Neuronal stem cell (in vitro differentiated cells): ENCODE data around the gene ZFYVE16.
A peak's percentile ranks its signal among the peaks of the same experiment; 100 is the strongest.
"Not testable (repeated sequence)": the region's sequence is repeated elsewhere in the genome, so short reads cannot be mapped to it uniquely, and the experiment has no call there.

ENCODE experiments used
- DNase-seq: peaks from one replicate; pipeline ENCODE4 v3.0.0-alpha.2; 2013; ENCODE audit warnings: low spot score
- H2AFZ ChIP-seq: one replicate; pipeline ENCODE4 v1.6.1; 2013; ENCODE audit warnings: mild to moderate bottlenecking, low read length, inconsistent platforms
- H2AK5ac ChIP-seq: 2 replicates; pipeline ENCODE4 v1.6.1; 2013; ENCODE audit warnings: low read depth, mild to moderate bottlenecking, inconsistent platforms, low read length, moderate library complexity, mixed read lengths
- H2BK120ac ChIP-seq: 2 replicates; pipeline ENCODE4 v1.6.1; 2013; ENCODE audit warnings: low read depth, mild to moderate bottlenecking, inconsistent platforms, low read length, moderate library complexity, mixed read lengths
- H2BK12ac ChIP-seq: one replicate; pipeline ENCODE4 v1.6.1; 2013; ENCODE audit warnings: low read length, inconsistent platforms
- H2BK15ac ChIP-seq: 2 replicates; pipeline ENCODE4 v1.6.1; 2013; ENCODE audit warnings: mild to moderate bottlenecking, low read length, inconsistent platforms, mixed read lengths
- H2BK5ac ChIP-seq: one replicate; pipeline ENCODE4 v1.6.1; 2013; ENCODE audit warnings: inconsistent platforms, mild to moderate bottlenecking, low read length, moderate library complexity
- H3K14ac ChIP-seq: one replicate; pipeline ENCODE4 v1.6.1; 2013; ENCODE audit warnings: low read length, inconsistent platforms
- H3K18ac ChIP-seq: 2 replicates; pipeline ENCODE4 v1.6.1; 2013; ENCODE audit warnings: low read length, inconsistent platforms
- H3K23ac ChIP-seq: 2 replicates; pipeline ENCODE4 v1.6.1; 2013; ENCODE audit warnings: low read depth, mild to moderate bottlenecking, mixed read lengths, low read length, inconsistent platforms; ENCODE audit not compliant: poor library complexity
- H3K27ac ChIP-seq: replicated peaks from 3 replicates; pipeline ENCODE4 v1.5.1; 2013; ENCODE audit warnings: low read length, inconsistent platforms
- H3K27me3 ChIP-seq, 3 experiments: 2 replicates each; pipeline ENCODE4 v1.6.1; 2013; ENCODE audit warnings: low read length in 3 of 3, mild to moderate bottlenecking in 2 of 3, inconsistent platforms in 1 of 3, low read depth in 1 of 3, mixed read lengths in 1 of 3, moderate library complexity in 1 of 3; ENCODE audit not compliant: control insufficient read depth in 3 of 3, insufficient read depth in 3 of 3
- H3K36me3 ChIP-seq, 2 donors: replicated peaks in 1 of 2; 2 replicates each; pipeline ENCODE4 v1.6.1; 2013; ENCODE audit warnings: low read length in 2 of 2; ENCODE audit not compliant: control insufficient read depth in 2 of 2, insufficient read depth in 2 of 2
- H3K4ac ChIP-seq: 2 replicates; pipeline ENCODE4 v1.6.1; 2013; ENCODE audit warnings: inconsistent platforms, mild to moderate bottlenecking, low read length, moderate library complexity
- H3K4me1 ChIP-seq, 2 donors: 1 replicate in 1 of 2; 2 replicates in 1 of 2; pipeline ENCODE4 v1.6.1; 2013; ENCODE audit warnings: low read length in 2 of 2, low read depth in 1 of 2; ENCODE audit not compliant: control insufficient read depth in 2 of 2, insufficient read depth in 1 of 2
- H3K4me2 ChIP-seq: one replicate; pipeline ENCODE4 v1.6.1; 2013; ENCODE audit warnings: mild to moderate bottlenecking, low read length, inconsistent platforms; ENCODE audit not compliant: insufficient read depth, poor library complexity, severe bottlenecking
- H3K4me3 ChIP-seq, 2 donors: 2 replicates each; pipeline ENCODE4 v1.5.1; 2013; ENCODE audit warnings: low read length in 2 of 2, mild to moderate bottlenecking in 2 of 2, inconsistent platforms in 1 of 2, moderate library complexity in 1 of 2
- H3K79me1 ChIP-seq: one replicate; pipeline ENCODE4 v1.6.1; 2013; ENCODE audit warnings: low read depth, mild to moderate bottlenecking, inconsistent platforms, low read length, moderate library complexity
- H3K9ac ChIP-seq: one replicate; pipeline ENCODE4 v1.6.1; 2013; ENCODE audit warnings: mild to moderate bottlenecking, low read depth, low read length, inconsistent platforms; ENCODE audit not compliant: poor library complexity
- H3K9me3 ChIP-seq, 2 donors: replicated peaks in 1 of 2; 2 replicates each; pipeline versions ENCODE3 to v1.6.1; 2013; ENCODE audit warnings: low read length in 2 of 2, mild to moderate bottlenecking in 2 of 2, inconsistent platforms in 1 of 2, low read depth in 1 of 2, mixed read lengths in 1 of 2, moderate library complexity in 1 of 2; ENCODE audit not compliant: control insufficient read depth in 2 of 2, insufficient read depth in 1 of 2
- H4K8ac ChIP-seq: one replicate; pipeline ENCODE4 v1.6.1; 2013; ENCODE audit warnings: low read depth, mild to moderate bottlenecking, inconsistent platforms, low read length, moderate library complexity
- H4K91ac ChIP-seq: one replicate; pipeline ENCODE4 v1.6.1; 2013; ENCODE audit warnings: low read length, low read depth, mild to moderate bottlenecking, inconsistent platforms; ENCODE audit not compliant: poor library complexity
- WGBS, 2 donors: extraction: QIAGEN DNeasy Blood & Tissue Kit; methylation state at CpG; one replicate each; pipeline ENCODE4 v1.1.7; 2013; ENCODE audit warnings: missing lambda C conversion rate in 2 of 2, mixed read lengths in 1 of 2; ENCODE audit not compliant: insufficient read length in 2 of 2, insufficient replicate concordance in 1 of 2; ENCODE audit errors: extremely low coverage in 2 of 2; 5-methylcytosine and 5-hydroxymethylcytosine counted together

The ZFYVE16 gene

DNA sequence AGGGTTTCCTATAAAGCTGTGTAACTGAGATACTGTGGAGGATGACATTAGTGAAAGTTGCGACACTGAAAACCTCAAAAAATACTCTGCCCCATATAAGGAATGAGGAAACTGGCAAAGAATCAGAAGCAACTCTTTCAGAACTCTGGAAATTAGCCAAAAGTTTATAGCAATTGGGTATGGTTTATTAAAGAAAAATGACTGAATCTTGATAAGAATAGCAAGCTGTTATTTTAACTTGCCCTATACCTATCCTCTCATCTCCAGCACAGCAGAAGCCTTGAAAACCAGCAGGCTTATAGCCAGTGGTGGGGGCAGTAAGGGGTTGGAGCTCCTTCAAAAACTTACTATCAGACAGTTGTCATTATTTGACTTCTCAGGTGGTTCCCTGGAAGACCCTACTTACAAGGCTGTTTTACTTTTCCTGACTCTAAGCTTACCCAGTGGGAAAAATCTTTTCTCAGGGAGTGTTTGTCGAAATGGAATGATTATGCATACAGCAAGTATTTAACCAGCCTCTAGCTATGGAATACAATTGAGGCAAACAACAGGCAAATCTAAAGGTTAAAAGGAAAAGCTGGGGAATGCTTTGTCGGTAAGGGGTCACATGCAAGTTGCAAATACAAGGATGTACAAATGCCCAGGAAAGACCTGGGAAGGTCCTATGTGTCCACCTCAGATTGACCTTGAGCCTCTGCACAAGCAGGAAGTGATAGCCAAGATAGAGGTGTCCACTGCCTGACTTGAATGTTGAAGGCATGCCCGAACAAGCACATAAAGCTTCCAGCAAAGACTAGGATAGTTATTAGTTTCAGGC, 59.0 kb downstream of the ZFYVE16 start:
- Histone ChIP-seq H3K36me3 (peaks cover 21 to 86% of the 10 kb centered on the region in 2 donors), H2BK120ac (no peak overlapping the region), H4K8ac (no peak overlapping the region), H3K4ac (no peak overlapping the region), H3K27me3 (no peaks in the 10 kb centered on the region), H3K27ac (peak overlapping the region; percentile 16), H2AK5ac (no peak overlapping the region), H3K79me1 (no peaks in the 10 kb centered on the region), H3K14ac (no peak overlapping the region), H3K9ac (no peak overlapping the region), H2BK12ac (no peak overlapping the region), H3K4me2 (no peak overlapping the region), H2BK15ac (no peak overlapping the region), H2AFZ (no peak overlapping the region), H3K4me1 (peaks cover 0 to 1% of the 10 kb centered on the region in 2 donors), H3K18ac (no peak overlapping the region), H4K91ac (no peak overlapping the region), H3K4me3 (no peak overlapping the region), H3K23ac (no peak overlapping the region), H2BK5ac (no peak overlapping the region), H3K9me3 (peaks cover 9 to 56% of the 10 kb centered on the region in 2 donors)
- WGBS, 2 donors = no CpG with 5 or more reads among the region's 4 CpGs
- DNase-seq = no peak

DNA sequence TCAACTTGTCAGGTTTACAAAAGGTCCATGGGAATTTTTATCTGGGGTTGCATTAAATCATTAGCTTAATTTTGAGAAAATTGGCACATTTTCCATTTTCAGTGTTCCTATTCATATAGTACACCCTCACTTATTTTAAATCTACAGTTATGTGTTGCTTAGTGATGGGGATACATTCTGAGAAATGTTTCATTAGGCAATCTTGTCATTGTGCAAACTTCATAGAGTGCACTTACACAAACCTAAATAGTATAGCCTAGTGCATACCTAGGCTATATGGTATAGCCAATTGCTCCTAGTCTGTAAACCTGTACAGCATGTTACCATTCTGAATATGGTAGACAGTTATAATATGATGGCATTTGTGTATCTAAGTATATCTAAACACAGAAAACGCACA, 60.3 kb downstream of the ZFYVE16 start:
- Histone ChIP-seq H3K4me3 (no peak overlapping the region), H2AK5ac (no peak overlapping the region), H2BK12ac (no peak overlapping the region), H4K91ac (no peak overlapping the region), H2AFZ (no peak overlapping the region), H3K23ac (no peak overlapping the region), H3K4me1 (peaks cover 0 to 1% of the 10 kb centered on the region in 2 donors), H3K9me3 (peaks cover 5 to 45% of the 10 kb centered on the region in 2 donors), H2BK15ac (no peak overlapping the region), H3K18ac (no peak overlapping the region), H2BK120ac (no peak overlapping the region), H3K36me3 (peaks cover 16 to 82% of the 10 kb centered on the region in 2 donors), H3K4me2 (no peak overlapping the region), H3K9ac (no peak overlapping the region), H3K79me1 (no peaks in the 10 kb centered on the region), H3K27ac (no peak overlapping the region), H4K8ac (no peak overlapping the region), H3K14ac (no peak overlapping the region), H3K4ac (no peak overlapping the region), H2BK5ac (no peak overlapping the region), H3K27me3 (no peaks in the 10 kb centered on the region)
- WGBS, 2 donors = no CpG with 5 or more reads among the region's 1 CpG
- DNase-seq = no peak

GRCh38 chr5:80470631-80471030, 62.8 kb downstream of the ZFYVE16 start:
- not testable (repeated sequence) for H3K23ac ChIP-seq, H3K27me3 ChIP-seq, H3K9ac ChIP-seq, H3K4me1 ChIP-seq, DNase-seq, H3K79me1 ChIP-seq, H4K8ac ChIP-seq, H3K4me2 ChIP-seq, H2BK15ac ChIP-seq, H2AFZ ChIP-seq, H2BK12ac ChIP-seq, H3K18ac ChIP-seq, H3K14ac ChIP-seq, H3K4me3 ChIP-seq, H2AK5ac ChIP-seq, H4K91ac ChIP-seq, H3K4ac ChIP-seq, H2BK5ac ChIP-seq, H3K27ac ChIP-seq, H2BK120ac ChIP-seq
- Histone ChIP-seq H3K36me3 (peaks cover 14 to 84% of the 10 kb centered on the region in 2 donors), H3K9me3 (peaks cover 2 to 21% of the 10 kb centered on the region in 2 donors)
- WGBS, 2 donors = no CpG with 5 or more reads among the region's 2 CpGs

DNA sequence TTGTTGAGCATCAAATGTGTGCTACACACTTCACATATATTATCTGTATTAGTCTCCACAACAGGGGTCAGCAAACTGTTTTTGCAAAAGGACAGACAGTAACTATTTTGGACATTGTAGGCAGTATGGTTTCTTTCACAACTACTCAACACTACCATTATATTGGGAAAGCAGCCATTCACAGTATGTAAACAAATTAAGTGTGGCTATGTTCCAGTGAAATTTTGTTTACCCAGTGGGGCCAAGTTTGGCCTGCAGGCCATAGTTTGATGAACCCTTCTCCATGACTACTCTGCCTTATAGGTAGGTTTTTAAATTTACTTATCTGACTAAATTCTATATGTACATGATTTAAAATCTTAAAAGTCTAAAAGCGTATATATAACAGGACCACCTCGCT, 67.1 kb downstream of the ZFYVE16 start:
- H2BK15ac ChIP-seq = no peak overlapping the region
- H4K91ac ChIP-seq = no peak overlapping the region
- DNase-seq = no peak
- H3K27me3 ChIP-seq = no peaks in the 10 kb centered on the region
- H4K8ac ChIP-seq = no peak overlapping the region
- no peak overlapping the region for H2BK120ac ChIP-seq
- H3K23ac ChIP-seq = no peak overlapping the region
- H3K4ac ChIP-seq = no peak overlapping the region
- H3K18ac ChIP-seq = no peak overlapping the region
- no peaks in the 10 kb centered on the region for H3K79me1 ChIP-seq
- H3K27ac ChIP-seq = no peak overlapping the region
- no peak overlapping the region for H3K9ac ChIP-seq
- H3K4me3 ChIP-seq = no peak overlapping the region
- no peaks in the 10 kb centered on the region for H3K4me1 ChIP-seq
- H3K4me2 ChIP-seq = no peak overlapping the region
- peaks cover 0 to 12% of the 10 kb centered on the region in 2 donors for H3K9me3 ChIP-seq
- WGBS, 2 donors = no CpG with 5 or more reads among the region's 2 CpGs
- no peak overlapping the region for H2AK5ac ChIP-seq
- no peak overlapping the region for H2BK5ac ChIP-seq
- H3K36me3 ChIP-seq = peaks cover 8 to 84% of the 10 kb centered on the region in 2 donors
- no peak overlapping the region for H2BK12ac ChIP-seq
- no peak overlapping the region for H2AFZ ChIP-seq
- H3K14ac ChIP-seq = no peak overlapping the region
